Stomach (tissue), 4 donors: ENCODE measurements around the gene GPR158.

Source experiments
- EP300 ChIP-seq: sonication (generic); formaldehyde crosslinking; IDR thresholded peaks from one replicate; pipeline ENCODE4 v1.6.1; 2017; ENCODE audit warnings: antibody characterized with exemption
- POLR2AphosphoS5 ChIP-seq, 3 donors: sonication (generic); formaldehyde crosslinking; IDR thresholded peaks; one replicate each; pipeline ENCODE4 v1.6.1; 2016; ENCODE audit warnings: antibody characterized with exemption in 3 of 3
- TF ChIP-seq, protein P1 (sequence below), 7 experiments: fragments of 450-650 bp in 4 of 7; fragments of 200-600 bp in 3 of 7; sonication (generic) in 3 of 7; IDR thresholded peaks; one replicate each; pipeline ENCODE4 v1.5.1; 2016 to 2019; ENCODE audit warnings: antibody characterized with exemption in 7 of 7, control low read depth in 2 of 7, mild to moderate bottlenecking in 1 of 7

DNA sequence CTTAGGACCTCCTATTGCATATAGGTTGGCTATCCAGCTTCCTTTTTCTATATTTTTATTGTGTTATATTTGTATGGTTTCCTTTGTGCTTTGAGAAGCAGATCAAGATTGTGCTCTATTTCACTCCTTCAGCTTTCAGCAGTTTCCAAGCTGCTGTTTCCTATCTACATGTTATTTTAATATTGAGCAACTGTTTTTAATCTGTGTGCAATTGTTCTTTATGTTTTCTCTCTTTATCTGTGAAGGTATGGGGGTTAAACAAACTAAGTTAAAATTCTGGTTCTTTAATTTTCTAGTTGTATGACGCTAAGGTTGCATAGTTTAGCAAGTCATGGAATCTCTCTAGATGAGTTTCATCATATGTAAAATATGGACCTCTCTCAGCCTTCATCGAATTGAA lies 251.0 kb downstream of the GPR158 start:
- TF ChIP-seq EP300 (no peak), POLR2AphosphoS5 (IDR thresholded peaks at IDR 0.05) (no peak)
- TF ChIP-seq, protein P1, sequence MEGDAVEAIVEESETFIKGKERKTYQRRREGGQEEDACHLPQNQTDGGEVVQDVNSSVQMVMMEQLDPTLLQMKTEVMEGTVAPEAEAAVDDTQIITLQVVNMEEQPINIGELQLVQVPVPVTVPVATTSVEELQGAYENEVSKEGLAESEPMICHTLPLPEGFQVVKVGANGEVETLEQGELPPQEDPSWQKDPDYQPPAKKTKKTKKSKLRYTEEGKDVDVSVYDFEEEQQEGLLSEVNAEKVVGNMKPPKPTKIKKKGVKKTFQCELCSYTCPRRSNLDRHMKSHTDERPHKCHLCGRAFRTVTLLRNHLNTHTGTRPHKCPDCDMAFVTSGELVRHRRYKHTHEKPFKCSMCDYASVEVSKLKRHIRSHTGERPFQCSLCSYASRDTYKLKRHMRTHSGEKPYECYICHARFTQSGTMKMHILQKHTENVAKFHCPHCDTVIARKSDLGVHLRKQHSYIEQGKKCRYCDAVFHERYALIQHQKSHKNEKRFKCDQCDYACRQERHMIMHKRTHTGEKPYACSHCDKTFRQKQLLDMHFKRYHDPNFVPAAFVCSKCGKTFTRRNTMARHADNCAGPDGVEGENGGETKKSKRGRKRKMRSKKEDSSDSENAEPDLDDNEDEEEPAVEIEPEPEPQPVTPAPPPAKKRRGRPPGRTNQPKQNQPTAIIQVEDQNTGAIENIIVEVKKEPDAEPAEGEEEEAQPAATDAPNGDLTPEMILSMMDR (IDR thresholded peaks at IDR 0.05), result no peak
